ENCODE results near the gene FER.
"Not testable (repeated sequence)": the region's sequence is repeated elsewhere in the genome, so short reads cannot be mapped to it uniquely, and the experiment has no call there.

Gene FER

GRCh38 chr5:108801301-108801700 lies 53.6 kb downstream of the FER start:
- no peak for DNase-seq

DNA sequence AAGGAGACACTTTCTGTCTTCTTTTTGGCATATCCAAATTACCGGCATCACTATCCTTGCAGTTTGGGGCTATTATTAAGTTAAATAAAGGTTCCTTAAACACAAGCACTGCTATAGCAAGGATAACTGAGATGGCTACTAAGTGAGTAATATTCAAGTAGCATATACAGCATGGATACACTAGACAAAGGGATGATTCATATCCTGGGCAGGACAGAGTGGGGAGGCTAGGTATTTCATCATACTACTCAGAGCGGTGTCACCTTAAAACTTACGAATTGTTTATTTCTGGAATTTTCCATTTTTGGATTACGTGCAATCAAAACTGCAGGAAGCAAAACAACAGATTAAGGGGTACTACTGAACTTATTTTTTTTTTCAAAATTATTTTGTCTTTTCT lies 54.1 kb downstream of the FER start:
- no peak for DNase-seq

DNA sequence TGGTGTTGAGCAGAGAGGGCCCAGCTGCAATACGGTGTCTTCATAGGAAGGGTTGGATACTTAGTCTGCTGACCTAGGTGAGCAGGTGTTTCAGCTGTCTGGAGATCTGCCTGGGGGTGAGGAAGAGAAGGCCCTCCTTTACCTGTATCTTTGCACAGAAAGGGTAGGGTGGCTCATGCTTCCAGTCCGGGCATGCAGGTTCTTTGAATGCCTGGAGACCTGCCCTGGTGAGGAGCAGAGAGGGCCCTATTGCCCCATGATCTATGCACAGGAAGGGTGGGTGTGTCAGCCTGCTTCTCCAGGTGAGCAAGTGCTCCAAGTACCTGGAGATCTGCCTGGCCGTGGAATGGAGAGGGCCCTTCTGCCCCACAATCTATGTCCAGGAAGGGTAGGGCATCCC lies 63.0 kb downstream of the FER start:
- no peak for DNase-seq

- no peak for DNase-seq
Observed at GRCh38 chr5:108813673-108814072, 66.0 kb downstream of the FER start.

GRCh38 chr5:108814551-108814950 lies 66.9 kb downstream of the FER start:
- no peak for DNase-seq

GRCh38 chr5:108818613-108819272 lies 71.0 kb downstream of the FER start:
- no peak for DNase-seq

GRCh38 chr5:108820983-108821382 lies 73.3 kb downstream of the FER start:
- DNase-seq = no peak

GRCh38 chr5:108822211-108822947 lies 74.7 kb downstream of the FER start:
- DNase-seq = no peak

- DNase-seq = no peak
Observed at GRCh38 chr5:108827131-108827530, 79.4 kb downstream of the FER start.

DNA sequence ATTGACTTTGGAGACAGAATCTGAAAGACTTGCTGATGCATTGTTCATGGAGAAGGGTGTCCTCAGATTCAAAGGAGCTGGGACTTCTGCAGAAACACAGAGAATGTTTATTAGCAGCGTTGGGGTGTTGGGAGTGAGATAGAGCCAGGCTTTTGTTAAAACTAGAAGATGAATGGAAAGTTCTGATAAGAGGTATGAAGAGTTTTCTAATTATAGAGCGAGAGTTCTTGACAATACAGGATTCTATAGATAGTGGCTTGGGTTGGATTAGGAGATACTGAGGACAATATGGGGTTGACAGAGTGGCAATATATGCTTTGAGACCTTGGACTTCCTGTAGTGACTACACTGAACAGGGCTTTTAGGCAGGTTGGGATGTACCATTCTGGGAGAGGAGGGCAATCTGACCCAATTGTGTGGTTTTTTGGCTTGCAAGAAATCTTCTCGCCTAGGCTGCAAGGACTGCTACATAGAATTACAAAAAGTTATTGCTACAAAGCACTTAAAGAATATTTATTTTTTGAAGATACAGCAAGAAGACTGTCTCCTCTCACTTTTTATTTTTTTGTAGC lies 83.1 kb downstream of the FER start:
- no peak for DNase-seq

GRCh38 chr5:108836492-108836891 lies 88.8 kb downstream of the FER start:
- DNase-seq = no peak

DNA sequence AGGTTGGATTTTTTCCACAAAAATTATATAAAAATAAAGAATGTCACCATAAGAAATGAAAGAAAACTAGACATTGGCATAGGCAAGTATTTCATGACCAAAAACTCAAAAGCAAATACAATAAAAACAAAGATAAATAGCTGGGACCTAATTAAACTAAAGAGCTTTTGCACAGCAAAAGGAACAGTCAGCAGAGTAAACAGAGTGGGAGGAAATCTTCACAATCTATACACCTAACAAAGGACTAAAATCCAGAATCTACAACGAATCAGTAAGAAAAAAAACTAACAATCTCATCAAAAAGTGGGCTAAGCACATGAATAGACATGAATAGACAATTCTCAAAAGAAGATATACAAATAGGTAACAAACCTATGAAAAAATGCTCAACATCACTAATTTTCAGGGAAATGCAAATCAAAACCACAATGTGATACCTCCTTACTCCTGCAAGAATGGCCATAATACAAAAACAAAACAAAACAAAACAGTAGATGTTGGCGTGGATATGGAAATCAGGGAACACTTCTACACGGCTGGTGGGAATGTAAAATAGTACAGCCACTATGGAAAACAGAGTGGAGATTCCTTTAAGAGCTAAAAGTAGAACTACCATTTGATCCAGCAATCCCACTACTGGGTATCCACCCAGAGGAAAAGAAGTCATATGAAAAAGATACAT lies 94.7 kb downstream of the FER start:
- not testable (repeated sequence) for DNase-seq

- DNase-seq = not testable (repeated sequence)
Observed at GRCh38 chr5:108851129-108851528, 103.4 kb downstream of the FER start.

DNA sequence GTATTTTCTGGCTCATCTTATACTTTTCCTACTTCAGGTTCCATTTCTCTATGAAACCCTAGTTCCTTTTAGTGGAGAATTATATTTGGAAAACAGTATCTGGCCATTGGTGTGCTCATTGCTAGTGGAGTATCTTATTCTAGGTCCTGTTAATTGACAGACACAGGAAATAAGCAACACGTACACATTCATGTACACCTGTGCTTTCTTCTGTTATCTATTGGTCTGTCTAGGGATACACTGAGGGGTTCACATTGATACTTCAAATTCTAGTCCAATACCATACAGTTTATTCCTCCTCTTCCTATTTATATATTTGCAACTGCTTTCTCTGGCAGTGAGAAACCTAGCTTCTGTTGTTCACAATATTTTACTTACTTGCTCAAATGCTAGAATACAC lies 110.2 kb downstream of the FER start:
- no peak for DNase-seq

GRCh38 chr5:108858959-108859358 lies 111.3 kb downstream of the FER start:
- no peak for DNase-seq

GRCh38 chr5:108862211-108862610 lies 114.5 kb downstream of the FER start:
- no peak for DNase-seq

DNA sequence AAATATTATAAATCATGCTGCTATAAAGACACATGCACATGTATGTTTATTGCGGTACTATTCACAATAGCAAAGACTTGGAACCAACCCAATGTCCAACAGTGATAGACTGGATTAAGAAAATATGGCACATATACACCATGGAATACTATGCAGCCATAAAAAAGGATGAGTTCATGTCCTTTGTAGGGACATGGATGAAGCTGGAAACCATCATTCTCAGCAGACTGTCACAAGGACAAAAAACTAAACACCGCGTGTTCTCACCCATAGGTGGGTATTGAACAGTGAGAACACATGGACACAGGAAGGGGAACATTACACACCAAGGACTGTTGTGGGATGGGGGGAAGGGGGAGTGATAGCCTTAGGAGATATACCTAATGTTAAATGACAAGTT lies 118.4 kb downstream of the FER start:
- DNase-seq = not testable (repeated sequence)

GRCh38 chr5:108867656-108868055 lies 120.0 kb downstream of the FER start:
- DNase-seq = no peak

GRCh38 chr5:108869066-108869465 lies 121.4 kb downstream of the FER start:
- DNase-seq = no peak

DNA sequence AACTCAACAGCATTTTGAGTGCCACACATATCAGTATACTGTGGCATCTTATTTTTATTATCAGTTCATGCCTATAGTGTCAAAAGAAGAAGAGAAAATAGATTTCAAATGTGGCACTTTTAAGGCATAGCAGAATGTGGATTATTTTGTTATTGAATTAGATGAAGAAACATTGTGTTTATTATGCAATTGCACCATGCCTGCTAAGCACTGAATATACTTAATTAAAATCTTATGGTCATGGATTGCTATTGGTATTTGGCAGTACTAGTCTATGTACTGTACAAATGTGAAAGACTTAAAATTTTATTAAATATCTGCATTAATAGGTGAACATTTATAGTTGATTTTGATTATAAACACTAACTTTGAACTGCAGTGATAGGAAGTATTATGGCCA lies 128.8 kb downstream of the FER start:
- DNase-seq = no peak

DNA sequence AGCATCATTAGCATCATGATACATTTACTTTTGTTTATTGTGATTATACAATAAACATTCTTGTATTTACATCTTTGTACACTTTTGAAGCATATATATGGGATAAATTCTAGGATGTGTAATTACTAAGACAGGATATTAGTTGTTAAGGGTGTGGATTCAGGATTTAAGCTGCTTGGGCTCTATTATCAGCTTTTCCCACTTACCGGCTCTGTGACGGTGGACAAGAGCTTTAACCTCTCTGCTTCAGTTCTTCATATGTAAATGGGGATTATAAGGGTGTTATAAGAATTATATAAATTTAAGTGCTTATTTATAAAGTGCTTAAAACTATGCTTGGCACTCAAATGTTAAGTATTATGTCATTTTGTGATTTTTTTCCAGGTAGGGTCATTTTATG lies 131.1 kb downstream of the FER start:
- DNase-seq = no peak

- no peak for DNase-seq
Observed at GRCh38 chr5:108881133-108881532, 133.4 kb downstream of the FER start.

DNA sequence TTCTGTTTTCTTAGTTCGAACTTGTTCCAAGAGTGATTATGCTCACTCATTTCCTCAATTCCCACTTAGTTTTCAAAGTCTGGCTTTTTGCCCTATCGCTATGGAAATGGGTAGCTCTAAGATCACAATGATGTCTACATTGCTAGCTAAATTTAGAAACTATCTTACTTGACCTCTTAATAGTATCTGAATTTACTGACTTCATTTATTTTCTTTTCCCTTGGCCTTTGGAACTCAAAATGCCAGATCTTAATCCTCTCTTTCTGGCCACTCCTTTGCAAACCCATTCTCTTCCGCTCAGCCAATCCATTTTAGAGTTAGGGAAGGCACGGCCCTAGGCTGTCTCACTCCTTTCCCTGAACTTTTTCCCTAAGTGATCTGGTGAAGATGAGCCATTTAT lies 137.0 kb downstream of the FER start:
- DNase-seq = no peak

DNA sequence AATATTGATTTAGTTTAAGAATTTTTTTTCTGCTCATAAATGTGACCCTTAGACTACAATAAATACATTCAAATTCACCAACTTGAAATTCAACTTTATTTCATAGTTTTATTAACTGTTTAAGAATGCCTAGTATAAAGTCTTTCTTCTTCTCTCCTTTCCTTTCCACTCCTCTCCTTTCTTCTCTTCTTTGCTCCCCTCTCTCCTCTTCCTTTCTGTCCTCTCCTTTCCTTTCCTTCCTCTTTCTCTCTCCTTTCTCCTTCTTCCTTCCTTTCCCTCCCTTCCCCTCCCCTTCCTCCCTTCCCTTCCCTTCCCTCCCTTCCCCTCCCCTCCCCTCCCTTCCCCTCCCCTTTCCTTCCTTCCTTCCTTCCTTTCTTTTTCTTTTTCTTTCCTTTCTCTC lies 150.6 kb downstream of the FER start:
- DNase-seq = no peak
